Dedifferentiated amniotic fluid mesenchymal stem cell (primary cell): ENCODE data around the gene ZNF569.
"Not testable (repeated sequence)": the region's sequence is repeated elsewhere in the genome, so short reads cannot be mapped to it uniquely, and the experiment has no call there.

Experiments
- DNase-seq: peaks from one replicate; pipeline ENCODE4 v3.0.0-alpha.2; 2016; ENCODE audit errors: extremely low spot score

ZNF569 gene

GRCh38 chr19:37401078-37401477 is 66.2 kb downstream of the ZNF569 start:
- DNase-seq = no peak

GRCh38 chr19:37391399-37391798 is 75.8 kb downstream of the ZNF569 start:
- not testable (repeated sequence) for DNase-seq

GRCh38 chr19:37389234-37389633 is 78.0 kb downstream of the ZNF569 start:
- no peak for DNase-seq

- DNase-seq = peak; percentile 97
Observed at GRCh38 chr19:37370880-37371661, 96.2 kb downstream of the ZNF569 start, which contains the start of gene ZNF527. TSS of gene ZNF527 (plus strand) at chr19:37371099. CDS start at chr19:37374199, 3,100 bp downstream.

GRCh38 chr19:37370386-37370879 is 96.8 kb downstream of the ZNF569 start:
- DNase-seq = not testable (repeated sequence)

GRCh38 chr19:37362733-37363132 is 104.5 kb downstream of the ZNF569 start:
- no peak for DNase-seq

- no peak for DNase-seq
Observed at GRCh38 chr19:37361994-37362393, 105.2 kb downstream of the ZNF569 start.
